Immature natural killer cell (primary cell): ENCODE data around the gene NPPB. TPM values are rescaled to one million over a fixed set of nuclear protein-coding genes. Genes with fewer than 3 reads are reported as not detected.
A peak's percentile ranks its signal among the peaks of the same experiment; 100 is the strongest.
"Not testable (repeated sequence)": the region's sequence is repeated elsewhere in the genome, so short reads cannot be mapped to it uniquely, and the experiment has no call there.

Experiments
- DNase-seq, 3 donors: peaks; one replicate each; pipeline ENCODE4 v3.0.0; 2022; ENCODE audit warnings: mixed read lengths in 1 of 3
- H3K27ac Mint-ChIP-seq, 6 donors: one replicate each; pipeline ENCODE4 v1.8.0; 2020; ENCODE audit warnings: mixed read lengths in 6 of 6, mild to moderate bottlenecking in 5 of 6, inconsistent platforms in 4 of 6, moderate library complexity in 3 of 6
- H3K27me3 Mint-ChIP-seq, 3 donors: one replicate each; pipeline ENCODE4 v1.8.0; 2020 to 2021; ENCODE audit warnings: low read depth in 3 of 3, mild to moderate bottlenecking in 3 of 3, mixed read lengths in 3 of 3, moderate library complexity in 3 of 3, inconsistent platforms in 1 of 3
- H3K36me3 Mint-ChIP-seq, 3 donors: one replicate each; pipeline ENCODE4 v1.8.0; 2020; ENCODE audit warnings: mixed read lengths in 3 of 3, inconsistent platforms in 2 of 3, mild to moderate bottlenecking in 2 of 3
- H3K4me1 Mint-ChIP-seq, 2 donors: one replicate each; pipeline ENCODE4 v1.8.0; 2020; ENCODE audit warnings: inconsistent platforms in 2 of 2, mild to moderate bottlenecking in 2 of 2, mixed read lengths in 2 of 2, moderate library complexity in 1 of 2
- H3K4me3 Mint-ChIP-seq, 5 donors: one replicate each; pipeline ENCODE4 v1.8.0; 2020; ENCODE audit warnings: mild to moderate bottlenecking in 5 of 5, mixed read lengths in 5 of 5, inconsistent platforms in 3 of 5, moderate library complexity in 3 of 5
- H3K9me3 Mint-ChIP-seq, 6 donors: one replicate each; pipeline ENCODE4 v1.8.0; 2020; ENCODE audit warnings: mild to moderate bottlenecking in 6 of 6, mixed read lengths in 6 of 6, inconsistent platforms in 4 of 6, moderate library complexity in 3 of 6
- polyA plus RNA-seq, 3 donors: library from polyadenylated mRNA; unstranded; fragments of 300-500 nt; fragmentation: Illumina TruSeq; gene quantifications; one replicate each; pipeline ENCODE4 v1.2.3, GENCODE V29; 2021

NPPB gene
- not detected for polyA plus RNA-seq

- no peak for DNase-seq
- Mint-ChIP-seq H3K9me3 (no peaks in the 10 kb centered on the region), H3K4me3 (no peak within 1 kb of the TSS), H3K27me3 (peaks cover 9 to 20% (median 13%) of the 10 kb centered on the region in 3 donors), H3K4me1 (no peaks in the 10 kb centered on the region), H3K36me3 (no peaks in the 10 kb centered on the region), H3K27ac (no peak within 1 kb of the TSS)
These were observed at the start of gene NPPB for GRCh38 chr1:11858613-11858967. Gene NPPB (minus strand): TSS chr1:11858945. CDS start chr1:11858833, 112 bp downstream.

- peaks cover 0 to 2% (median 0%) of the 10 kb centered on the region in 6 donors for H3K9me3 Mint-ChIP-seq
These were observed 49.4 kb upstream of the NPPB start for GRCh38 chr1:11908095-11908675.

GRCh38 chr1:11907275-11908094, 48.7 kb upstream of the NPPB start:
- peaks cover 25 to 26% (median 26%) of the 10 kb centered on the region in 3 donors for H3K27me3 Mint-ChIP-seq
- peaks cover 0 to 2% (median 0%) of the 10 kb centered on the region in 6 donors for H3K9me3 Mint-ChIP-seq
- peak; percentile 93 to 95 (median 95) for DNase-seq
- H3K4me3 Mint-ChIP-seq: peak overlapping the region; percentile 89 to 100 (median 93)
- H3K27ac Mint-ChIP-seq: peak overlapping the region; percentile 99 to 100 (median 100)
- H3K36me3 Mint-ChIP-seq: no peaks in the 10 kb centered on the region
- peaks cover 31 to 34% of the 10 kb centered on the region in 2 donors for H3K4me1 Mint-ChIP-seq

More at GRCh38 chr1:11908095-11908675, 49.4 kb upstream of the NPPB start:
- Mint-ChIP-seq H3K27ac (peak overlapping the region; percentile 99 to 100 (median 100)), H3K4me1 (peaks cover 31 to 34% of the 10 kb centered on the region in 2 donors), H3K4me3 (peak overlapping the region; percentile 89 to 100 (median 93)), H3K36me3 (no peaks in the 10 kb centered on the region), H3K27me3 (peaks cover 25 to 27% (median 26%) of the 10 kb centered on the region in 3 donors)
- DNase-seq: peak in 2 of 3 donors; percentile 95

DNA sequence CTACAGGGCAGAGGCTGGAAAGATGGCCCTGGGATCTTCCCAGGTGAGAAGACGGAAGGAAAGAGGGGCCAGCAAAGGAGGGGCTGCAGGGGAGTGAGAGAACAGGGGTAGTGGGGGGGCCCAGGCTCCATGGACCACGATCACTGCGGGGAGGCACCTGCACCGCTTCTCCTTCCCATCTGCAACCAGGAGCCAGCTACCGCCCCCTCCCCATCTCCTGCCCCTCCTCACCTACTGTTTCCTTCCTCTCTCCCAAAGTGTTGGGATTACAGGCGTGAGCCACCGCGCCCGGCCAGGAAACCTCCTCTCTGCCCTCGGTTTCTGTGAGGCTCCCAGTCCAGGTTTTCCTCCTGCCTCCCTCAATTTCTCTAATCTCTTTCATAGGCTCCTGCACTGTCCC, 48.1 kb upstream of the NPPB start:
- Mint-ChIP-seq H3K4me1 (peaks cover 31 to 34% of the 10 kb centered on the region in 2 donors), H3K27me3 (peaks cover 23 to 25% (median 24%) of the 10 kb centered on the region in 3 donors), H3K36me3 (no peaks in the 10 kb centered on the region), H3K4me3 (no peak overlapping the region), H3K27ac (no peak overlapping the region), H3K9me3 (peaks cover 0 to 2% (median 0%) of the 10 kb centered on the region in 6 donors)
- no peak for DNase-seq

- H3K4me1 Mint-ChIP-seq: peaks cover 30 to 32% of the 10 kb centered on the region in 2 donors
- peaks cover 0 to 2% (median 0%) of the 10 kb centered on the region in 6 donors for H3K9me3 Mint-ChIP-seq
- DNase-seq: no peak
- H3K27me3 Mint-ChIP-seq: peaks cover 23 to 27% (median 26%) of the 10 kb centered on the region in 3 donors
- H3K27ac Mint-ChIP-seq: no peak overlapping the region
- no peaks in the 10 kb centered on the region for H3K36me3 Mint-ChIP-seq
- no peak overlapping the region for H3K4me3 Mint-ChIP-seq
These were observed 46.2 kb upstream of the NPPB start for GRCh38 chr1:11904978-11905377.

- not testable (repeated sequence) for H3K4me3 Mint-ChIP-seq, H3K9me3 Mint-ChIP-seq, DNase-seq, H3K27ac Mint-ChIP-seq, H3K36me3 Mint-ChIP-seq
- Mint-ChIP-seq H3K4me1 (peaks cover 23 to 25% of the 10 kb centered on the region in 2 donors), H3K27me3 (peaks cover 19 to 23% (median 22%) of the 10 kb centered on the region in 3 donors)
These were observed 45.4 kb upstream of the NPPB start for GRCh38 chr1:11904156-11904555.

DNA sequence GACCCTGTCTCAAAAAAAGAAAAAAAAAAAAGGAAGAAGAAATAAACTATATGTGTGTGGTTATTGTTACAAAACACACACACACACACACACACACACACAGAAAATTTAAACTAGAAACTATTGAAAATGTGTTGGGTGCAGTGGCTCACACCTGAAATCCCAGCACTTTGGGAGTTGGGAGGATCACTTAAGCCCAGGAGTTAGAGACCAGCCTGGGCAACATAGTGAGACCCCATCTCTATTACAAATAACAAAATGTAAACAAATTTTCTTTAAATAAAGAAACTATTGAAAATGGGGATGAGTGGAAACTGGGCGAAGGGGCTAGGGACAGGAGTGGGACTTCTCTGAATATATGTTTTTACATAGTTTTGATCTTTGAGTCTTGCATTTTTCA, 44.5 kb upstream of the NPPB start:
- H3K4me1 Mint-ChIP-seq: peaks cover 16 to 17% of the 10 kb centered on the region in 2 donors
- no peaks in the 10 kb centered on the region for H3K36me3 Mint-ChIP-seq
- no peak for DNase-seq
- peaks cover 13 to 16% (median 15%) of the 10 kb centered on the region in 3 donors for H3K27me3 Mint-ChIP-seq
- peaks cover 0 to 2% (median 0%) of the 10 kb centered on the region in 6 donors for H3K9me3 Mint-ChIP-seq
- no peak overlapping the region for H3K27ac Mint-ChIP-seq
- no peak overlapping the region for H3K4me3 Mint-ChIP-seq

DNA sequence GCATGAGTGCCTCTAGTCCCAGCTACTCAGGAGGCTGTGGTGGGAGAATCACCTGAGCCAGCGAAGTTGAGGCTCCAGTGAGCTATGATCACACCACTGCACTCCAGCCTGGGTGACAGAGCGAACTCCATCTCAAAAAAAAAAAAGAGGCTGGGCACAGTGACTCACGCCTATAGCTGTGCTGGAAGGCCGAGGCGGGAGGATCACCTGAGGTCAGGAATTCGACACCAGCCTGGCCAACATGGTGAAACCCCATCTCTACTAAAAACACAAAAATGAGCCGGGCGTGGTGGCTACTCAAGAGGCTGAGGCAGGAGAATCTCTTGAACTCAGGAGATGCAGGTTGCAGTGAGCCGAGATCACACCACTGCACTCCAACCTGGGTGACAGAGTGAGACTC, 42.7 kb upstream of the NPPB start:
- peaks cover 7 to 19% (median 19%) of the 10 kb centered on the region in 3 donors for H3K27me3 Mint-ChIP-seq
- not testable (repeated sequence) for H3K27ac Mint-ChIP-seq, H3K9me3 Mint-ChIP-seq, DNase-seq, H3K36me3 Mint-ChIP-seq, H3K4me3 Mint-ChIP-seq, H3K4me1 Mint-ChIP-seq

DNA sequence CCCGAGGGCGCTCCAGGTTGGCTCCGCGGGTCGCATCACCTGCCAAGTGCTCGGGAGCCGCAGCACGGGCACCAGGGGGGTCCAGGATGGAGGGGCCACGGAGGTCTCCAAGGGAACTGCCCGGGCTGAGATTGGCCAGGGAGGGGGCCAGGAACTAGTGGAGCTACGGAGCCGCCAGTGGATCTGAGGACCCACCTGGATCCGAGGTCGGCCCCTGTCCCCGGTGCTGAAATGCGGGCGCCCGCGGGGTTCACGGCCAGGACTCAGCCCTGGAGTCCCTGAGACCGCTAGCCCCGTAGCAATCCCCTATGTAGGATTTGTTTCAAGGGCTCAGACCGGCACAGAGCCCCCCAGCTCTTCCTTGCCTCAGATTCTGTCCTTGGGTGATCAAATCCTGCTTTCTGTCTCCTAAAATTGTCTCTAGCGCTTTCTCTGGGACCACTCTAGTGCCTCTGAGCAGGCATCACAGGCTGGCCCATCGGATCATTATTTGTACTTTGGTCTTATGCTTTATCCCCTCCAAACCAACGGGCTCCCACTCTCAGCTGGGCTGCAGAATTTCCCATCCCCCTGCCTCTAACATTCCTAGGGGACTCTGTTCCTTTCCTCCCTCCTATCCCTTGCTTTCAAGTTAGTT, 40.2 kb upstream of the NPPB start:
- Mint-ChIP-seq H3K36me3 (no peaks in the 10 kb centered on the region), H3K4me3 (no peak overlapping the region), H3K27ac (no peak overlapping the region), H3K4me1 (no peaks in the 10 kb centered on the region), H3K27me3 (peaks cover 11 to 19% (median 19%) of the 10 kb centered on the region in 3 donors), H3K9me3 (peaks cover 0 to 4% (median 0%) of the 10 kb centered on the region in 6 donors)
- no peak for DNase-seq

DNA sequence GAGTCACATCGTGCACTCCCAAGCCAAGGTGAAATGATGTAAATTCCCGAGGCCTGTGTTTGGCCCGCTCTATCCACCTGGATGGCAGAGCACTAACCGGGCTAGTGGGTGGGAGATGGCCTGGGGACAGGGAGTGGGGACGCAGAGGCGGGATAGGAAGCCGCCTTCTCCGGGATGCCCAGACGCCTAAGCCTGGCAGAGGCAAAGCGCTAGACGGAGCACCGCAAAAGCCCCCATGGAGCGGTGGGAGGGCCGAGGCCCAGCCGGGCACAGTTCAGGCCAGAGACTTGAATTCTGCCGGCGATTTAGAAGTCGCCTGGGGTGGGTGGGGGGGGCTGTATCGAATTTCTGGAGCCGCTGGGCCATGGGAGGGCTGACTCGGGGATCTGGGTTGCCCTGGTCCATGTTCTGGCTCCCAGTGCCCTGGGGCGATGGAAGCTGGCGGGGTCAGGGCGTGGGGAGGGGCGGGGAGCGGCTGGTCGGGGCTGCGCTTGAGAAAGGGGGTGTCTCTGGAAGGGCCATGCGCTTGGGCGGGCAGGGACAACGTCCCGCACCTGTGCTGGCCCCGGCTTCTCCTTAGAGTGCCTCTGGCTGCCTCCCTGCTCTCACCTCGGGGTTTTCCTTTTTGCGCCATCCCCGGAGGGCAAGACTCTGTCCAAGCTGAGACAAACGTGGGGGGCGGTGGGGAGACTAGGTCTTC, 39.5 kb upstream of the NPPB start:
- H3K4me3 Mint-ChIP-seq: no peak overlapping the region
- H3K27ac Mint-ChIP-seq: no peak overlapping the region
- H3K9me3 Mint-ChIP-seq: peaks cover 0 to 2% (median 0%) of the 10 kb centered on the region in 6 donors
- no peaks in the 10 kb centered on the region for H3K4me1 Mint-ChIP-seq
- H3K36me3 Mint-ChIP-seq: no peaks in the 10 kb centered on the region
- H3K27me3 Mint-ChIP-seq: peaks cover 12 to 19% (median 19%) of the 10 kb centered on the region in 3 donors
- no peak for DNase-seq

GRCh38 chr1:11894501-11894900, 35.8 kb upstream of the NPPB start:
- DNase-seq, H3K4me1 Mint-ChIP-seq, H3K36me3 Mint-ChIP-seq, H3K4me3 Mint-ChIP-seq, H3K9me3 Mint-ChIP-seq, H3K27ac Mint-ChIP-seq: not testable (repeated sequence)
- peaks cover 10 to 19% (median 14%) of the 10 kb centered on the region in 3 donors for H3K27me3 Mint-ChIP-seq

GRCh38 chr1:11893907-11894251, 35.1 kb upstream of the NPPB start:
- Mint-ChIP-seq H3K36me3 (no peaks in the 10 kb centered on the region), H3K4me3 (no peak overlapping the region), H3K4me1 (no peaks in the 10 kb centered on the region), H3K9me3 (peaks cover 0 to 2% (median 0%) of the 10 kb centered on the region in 6 donors), H3K27me3 (peaks cover 5 to 14% (median 10%) of the 10 kb centered on the region in 3 donors), H3K27ac (no peak overlapping the region)
- peak; percentile 51 to 57 (median 52) for DNase-seq

GRCh38 chr1:11891433-11892186, 32.9 kb upstream of the NPPB start:
- no peaks in the 10 kb centered on the region for H3K4me1 Mint-ChIP-seq
- no peak overlapping the region for H3K4me3 Mint-ChIP-seq
- no peaks in the 10 kb centered on the region for H3K36me3 Mint-ChIP-seq
- no peak for DNase-seq
- H3K9me3 Mint-ChIP-seq: peaks cover 0 to 2% (median 0%) of the 10 kb centered on the region in 6 donors
- H3K27ac Mint-ChIP-seq: no peak overlapping the region
- peaks cover under 1 to 5% (median 3%) of the 10 kb centered on the region in 3 donors for H3K27me3 Mint-ChIP-seq
